GM12865 (cell line): ENCODE results near the gene PAK1IP1.
"Not testable (repeated sequence)": the region's sequence is repeated elsewhere in the genome, so short reads cannot be mapped to it uniquely, and the experiment has no call there.

Experiments used
- DNase-seq: peaks from one replicate; pipeline ENCODE4 v3.0.0; 2010; ENCODE audit warnings: low read depth
- H3K4me3 ChIP-seq: 2 replicates; pipeline ENCODE4 v1.5.1; 2011; ENCODE audit warnings: mild to moderate bottlenecking, low read depth, low read length, control low read depth
- CTCF ChIP-seq: IDR thresholded peaks from 2 replicates; pipeline ENCODE4 v1.5.1; 2011; ENCODE audit warnings: low read length, control low read depth, low read depth, inconsistent platforms; ENCODE audit not compliant: insufficient read depth; ENCODE audit errors: missing control alignments

The PAK1IP1 gene

GRCh38 chr6:10730254-10730653 lies 35.5 kb downstream of the PAK1IP1 start:
- DNase-seq = no peak
- H3K4me3 ChIP-seq = no peak overlapping the region
- no peak for TF ChIP-seq CTCF

GRCh38 chr6:10733151-10733715 lies 38.5 kb downstream of the PAK1IP1 start:
- no peak for DNase-seq
- no peak for TF ChIP-seq CTCF
- H3K4me3 ChIP-seq = no peak overlapping the region

GRCh38 chr6:10733863-10734262 lies 39.1 kb downstream of the PAK1IP1 start:
- TF ChIP-seq CTCF = no peak
- no peak overlapping the region for H3K4me3 ChIP-seq
- no peak for DNase-seq

GRCh38 chr6:10736731-10737130 lies 42.0 kb downstream of the PAK1IP1 start:
- DNase-seq = no peak
- TF ChIP-seq CTCF = no peak
- H3K4me3 ChIP-seq = no peak overlapping the region

- no peak for DNase-seq
- no peak overlapping the region for H3K4me3 ChIP-seq
Observed at GRCh38 chr6:10740061-10740460, 45.3 kb downstream of the PAK1IP1 start.

GRCh38 chr6:10741643-10742042 lies 46.9 kb downstream of the PAK1IP1 start:
- not testable (repeated sequence) for H3K4me3 ChIP-seq, DNase-seq

More at GRCh38 chr6:10740061-10740460, 45.3 kb downstream of the PAK1IP1 start:
- no peak for TF ChIP-seq CTCF

- no peak overlapping the region for H3K4me3 ChIP-seq
- no peak for TF ChIP-seq CTCF
- DNase-seq = no peak
Observed at GRCh38 chr6:10742251-10742650, 47.5 kb downstream of the PAK1IP1 start.

- no peak overlapping the region for H3K4me3 ChIP-seq
- DNase-seq = no peak
- no peak for TF ChIP-seq CTCF
Observed at GRCh38 chr6:10743515-10743914, 48.7 kb downstream of the PAK1IP1 start.
